NCI-H226 (cell line): ENCODE measurements around the gene RBMS3.

Source experiments
- DNase-seq: peaks from one replicate; pipeline ENCODE4 v3.0.0-alpha.2; 2015

Gene RBMS3

DNA sequence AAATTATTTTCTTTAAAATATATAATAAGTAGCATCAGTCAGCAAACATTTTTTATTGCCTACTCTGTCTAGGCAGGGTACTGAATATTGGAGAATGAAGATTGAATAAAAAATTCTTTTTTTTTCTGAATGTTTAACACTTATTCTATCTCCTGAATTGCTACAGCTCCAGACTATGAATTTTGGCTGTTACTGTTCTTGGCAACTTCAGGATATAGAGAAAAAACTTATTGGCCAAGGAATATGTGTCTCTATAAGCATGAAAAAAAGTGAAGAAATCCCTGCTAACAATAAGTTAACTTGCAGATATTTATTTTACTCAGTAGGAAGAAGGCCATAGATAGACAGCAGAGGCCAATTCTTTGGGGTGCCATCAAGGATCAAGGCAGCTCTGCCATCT is 309.6 kb downstream of the RBMS3 start:
- no peak for DNase-seq

DNA sequence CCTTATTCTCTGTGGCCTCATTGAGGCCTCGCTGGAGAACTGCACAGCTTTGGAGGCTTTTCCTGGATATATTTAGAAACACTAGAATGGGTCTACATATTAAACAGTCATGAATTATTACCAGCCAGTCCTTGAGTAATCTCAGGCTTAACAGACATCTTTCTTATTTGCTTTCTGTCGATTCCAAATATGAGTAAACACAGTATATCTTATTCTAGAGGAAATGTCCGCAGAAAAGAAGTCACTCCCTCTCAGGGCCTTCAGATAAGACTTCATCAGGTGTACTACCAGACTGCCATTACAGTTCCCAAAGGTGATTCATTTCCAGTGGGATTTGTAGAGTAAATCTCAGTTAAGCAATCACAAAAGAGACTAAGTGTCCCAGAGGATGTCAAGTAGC is 310.7 kb downstream of the RBMS3 start:
- no peak for DNase-seq

DNA sequence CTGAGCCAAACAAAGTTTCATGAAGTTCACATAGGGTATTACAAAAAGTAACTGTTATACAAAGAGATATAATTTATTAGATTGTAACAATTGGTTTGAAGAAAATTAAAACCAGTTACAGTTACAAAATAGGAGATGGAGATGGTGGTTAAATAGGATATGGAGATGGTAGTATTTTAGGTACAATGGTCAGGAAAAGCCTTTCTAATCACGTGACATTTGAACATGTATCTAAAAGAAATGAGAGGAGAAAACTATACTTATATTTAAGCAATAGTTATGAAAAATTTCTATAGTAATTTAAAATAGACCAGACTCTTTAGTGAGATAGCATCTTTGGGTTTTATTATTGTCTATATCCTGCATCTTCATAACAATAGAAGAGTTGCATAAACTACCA is 312.9 kb downstream of the RBMS3 start:
- DNase-seq, result no peak

DNA sequence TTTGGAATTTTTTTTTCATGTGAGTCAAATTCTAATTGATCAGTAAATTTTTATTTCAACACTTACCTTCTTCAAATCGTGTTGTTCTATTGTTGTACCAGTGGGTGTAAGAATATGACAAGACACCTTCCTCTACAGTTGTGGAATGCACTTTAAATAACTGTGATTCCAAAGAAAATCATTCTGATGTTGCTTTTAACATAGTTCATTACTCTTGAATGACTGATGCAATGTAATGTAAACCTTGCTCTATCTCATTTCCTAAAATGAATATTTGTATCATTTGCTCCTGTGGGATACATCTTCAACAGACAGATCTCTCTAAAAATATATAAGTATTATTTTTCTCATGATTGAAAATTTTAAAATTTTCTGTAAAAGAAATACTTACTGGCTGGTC is 313.4 kb downstream of the RBMS3 start:
- DNase-seq, result no peak

DNA sequence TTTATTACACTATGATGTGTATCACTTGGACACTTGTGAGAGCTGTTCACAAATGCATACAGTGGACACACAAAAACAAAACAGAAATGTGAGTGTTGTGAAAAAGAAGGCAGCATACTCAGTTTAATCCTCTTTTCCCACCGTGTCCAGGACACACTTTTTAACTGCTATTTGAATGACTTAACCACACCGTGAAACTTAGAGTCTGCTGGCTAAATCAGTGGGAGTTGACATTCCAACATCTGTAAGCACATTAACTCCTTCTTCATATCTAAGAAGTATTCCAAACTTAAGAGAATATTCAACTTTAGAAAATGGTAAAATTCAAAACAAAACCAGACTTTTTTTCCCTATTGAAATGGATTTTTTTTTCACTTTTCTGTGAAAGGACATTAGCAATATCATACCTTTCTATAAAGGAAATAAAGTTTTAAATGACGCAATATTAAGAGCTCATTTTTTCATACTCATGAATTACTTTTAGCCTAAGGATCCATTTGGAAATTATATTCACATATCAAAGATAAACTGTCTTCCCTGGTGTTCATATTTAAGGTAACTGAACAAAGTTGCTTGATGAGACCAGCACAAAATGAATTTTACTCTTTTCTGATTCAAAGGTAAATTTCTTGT is 316.6 kb downstream of the RBMS3 start:
- DNase-seq, result peak; percentile 30

DNA sequence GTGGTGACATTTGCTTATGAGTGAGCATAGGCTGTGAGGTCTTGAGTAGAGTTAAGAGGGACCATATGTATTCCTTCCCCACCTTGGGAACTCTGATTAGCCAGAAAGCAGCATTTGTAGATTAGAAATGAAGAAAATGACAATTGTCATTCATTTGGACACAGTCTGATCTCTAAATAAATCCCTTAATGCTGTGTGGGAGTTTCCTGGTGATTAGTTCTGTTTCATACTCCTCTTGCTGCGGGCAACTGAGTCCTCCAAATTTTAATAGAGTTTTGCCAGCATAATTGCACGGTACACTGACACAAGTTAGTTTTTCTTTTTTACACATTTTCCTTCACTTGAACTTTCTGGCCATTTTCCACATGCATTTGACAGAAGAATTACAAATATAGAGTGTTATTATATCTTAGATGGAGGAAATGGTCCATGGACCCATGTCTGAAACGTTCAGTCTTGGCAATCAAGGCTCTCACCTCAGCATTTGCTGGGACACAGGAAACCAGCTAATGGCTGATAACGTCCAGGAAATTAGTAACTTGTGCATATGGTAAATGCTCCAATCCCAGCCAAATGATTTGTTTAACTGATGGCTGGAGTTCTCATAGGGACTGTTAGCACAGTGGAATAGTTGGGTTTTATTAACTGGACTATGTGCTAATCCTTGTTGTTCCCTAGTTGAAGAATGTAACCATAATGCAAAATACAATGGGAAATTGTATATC is 321.2 kb downstream of the RBMS3 start:
- DNase-seq, result no peak

DNA sequence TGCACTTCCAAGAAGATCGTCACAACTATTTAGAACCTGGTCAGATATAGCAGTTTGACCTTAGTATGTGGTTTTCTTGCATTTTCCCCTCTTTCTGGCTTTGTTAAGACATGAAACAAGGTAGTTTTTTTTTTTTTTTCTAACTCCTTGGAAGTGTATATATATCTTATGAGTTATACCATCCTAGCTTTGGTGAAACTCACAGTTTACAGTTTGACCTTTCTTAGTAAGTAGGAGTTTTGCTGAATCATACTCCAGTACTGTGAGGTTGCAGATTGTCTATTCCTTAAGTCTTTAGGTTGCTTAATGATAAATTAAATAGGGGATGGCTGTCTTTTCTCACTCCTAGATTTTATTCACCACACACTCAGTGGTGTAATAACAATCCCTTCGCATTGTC is 325.0 kb downstream of the RBMS3 start:
- peak; percentile 10 for DNase-seq

DNA sequence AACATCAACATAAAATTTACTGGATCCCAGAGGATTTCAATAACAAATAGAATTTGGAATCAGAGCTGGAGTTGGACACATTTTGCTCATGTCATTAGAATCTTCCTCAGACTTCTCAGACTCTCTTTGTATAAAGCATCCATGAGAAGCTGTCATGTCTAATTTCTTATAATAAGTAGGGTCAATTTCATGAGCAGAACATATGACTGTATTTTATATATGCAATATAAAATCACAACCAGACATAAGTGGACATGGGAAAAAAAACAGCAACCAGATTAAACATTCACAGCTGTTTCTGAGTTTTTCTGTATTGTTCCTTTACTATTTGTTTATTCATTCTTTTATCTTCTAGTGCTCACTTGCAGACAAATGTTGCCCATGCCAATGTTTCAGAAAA is 325.5 kb downstream of the RBMS3 start:
- DNase-seq, result no peak

DNA sequence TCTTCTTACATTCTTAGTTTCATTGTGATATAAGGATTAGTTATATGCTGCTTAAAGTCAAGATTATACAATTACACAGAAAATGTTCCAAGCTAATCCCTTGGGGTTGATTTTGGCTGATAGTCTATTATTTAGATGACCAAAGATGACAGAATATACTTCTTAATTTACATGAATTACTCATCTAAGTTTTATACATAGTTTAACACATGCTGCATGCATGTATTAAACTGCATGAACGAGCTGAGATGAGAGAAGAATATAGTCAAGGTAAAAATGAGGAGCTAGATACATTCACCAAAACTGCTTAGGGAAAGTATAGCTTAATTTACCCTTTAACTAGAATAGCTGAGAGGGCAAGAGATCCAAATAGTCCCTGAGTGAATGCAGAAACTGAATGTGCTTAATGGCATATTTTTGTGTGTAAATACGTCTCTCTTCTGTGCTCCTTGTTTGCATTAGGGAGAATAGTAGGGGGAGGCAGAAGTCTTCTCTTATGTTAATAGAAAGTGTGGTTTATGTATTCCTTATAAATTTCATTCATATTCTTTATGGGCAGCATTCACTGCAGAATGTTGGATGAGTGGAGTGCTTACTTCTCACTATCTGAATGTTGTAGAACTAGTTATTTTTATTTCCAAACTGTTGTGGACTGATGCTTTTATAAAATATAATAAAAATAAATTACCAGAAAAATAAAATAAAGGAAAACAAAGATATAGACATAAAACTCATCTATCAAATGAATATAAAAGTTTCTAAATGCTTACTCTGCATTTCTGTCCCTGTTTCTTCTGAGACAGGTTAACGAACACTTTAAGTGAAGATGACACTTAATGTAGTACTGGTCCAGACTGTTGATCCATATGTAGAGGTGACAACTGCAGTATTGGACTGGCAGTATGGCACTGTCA is 327.8 kb downstream of the RBMS3 start:
- DNase-seq, result no peak

DNA sequence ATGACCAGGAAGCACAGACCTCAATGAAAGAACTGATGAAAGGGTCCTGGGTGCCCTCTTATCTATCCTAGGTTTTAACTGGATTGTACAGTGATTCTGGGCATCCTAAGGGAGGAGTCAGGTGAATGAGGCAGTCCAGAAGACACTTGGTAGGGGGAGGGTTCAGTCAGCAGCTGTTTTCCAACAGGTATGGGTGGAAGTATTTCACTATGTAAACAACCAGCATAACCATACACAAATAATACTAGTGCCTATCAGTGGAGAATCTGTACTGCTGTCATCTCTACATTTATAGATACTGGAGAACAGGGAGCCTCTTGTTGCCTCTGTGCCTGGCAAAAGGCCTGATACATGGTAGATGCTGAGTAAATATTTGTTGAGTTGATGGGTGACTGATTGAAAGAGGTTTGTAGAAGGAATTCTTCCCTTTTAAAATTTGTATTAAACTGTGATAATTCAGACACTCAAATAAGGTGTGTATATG is 328.5 kb downstream of the RBMS3 start:
- no peak for DNase-seq

DNA sequence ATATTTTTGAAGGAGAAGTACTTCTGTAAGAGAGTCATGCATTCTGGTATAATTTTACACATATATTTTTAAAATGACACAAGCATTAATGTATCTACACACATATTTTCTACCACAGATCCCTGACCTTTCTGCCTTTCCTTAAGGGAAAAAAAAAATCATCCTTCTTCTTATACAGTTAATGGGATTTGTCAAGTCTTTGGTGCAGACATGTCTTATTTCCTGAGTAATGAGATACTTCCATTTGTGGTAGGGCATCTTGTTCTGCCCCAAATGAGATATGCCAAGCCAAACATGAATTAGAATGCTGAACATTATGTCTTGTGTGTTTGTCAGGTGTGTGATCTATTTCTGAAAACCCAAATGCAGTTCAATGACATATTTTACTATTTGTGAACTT is 329.9 kb downstream of the RBMS3 start:
- no peak for DNase-seq

DNA sequence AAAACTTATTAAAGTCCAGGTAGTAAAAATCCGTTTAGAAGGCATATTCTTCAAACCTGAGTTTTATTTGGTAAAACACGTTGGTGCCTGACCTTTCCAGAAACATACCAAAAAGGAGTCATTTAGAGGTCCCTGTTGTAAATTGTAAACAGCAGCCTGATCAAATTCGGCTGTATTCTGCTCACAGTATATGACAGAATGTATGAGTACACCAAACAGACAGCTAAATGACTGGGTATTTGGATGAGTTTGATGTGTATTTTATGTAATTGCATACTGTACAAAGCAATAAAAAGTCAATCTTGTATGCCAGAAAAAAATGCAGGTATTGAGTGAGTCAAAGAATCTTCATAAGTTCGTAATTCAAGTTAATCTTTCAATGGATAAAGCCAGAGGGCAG is 330.4 kb downstream of the RBMS3 start:
- no peak for DNase-seq

DNA sequence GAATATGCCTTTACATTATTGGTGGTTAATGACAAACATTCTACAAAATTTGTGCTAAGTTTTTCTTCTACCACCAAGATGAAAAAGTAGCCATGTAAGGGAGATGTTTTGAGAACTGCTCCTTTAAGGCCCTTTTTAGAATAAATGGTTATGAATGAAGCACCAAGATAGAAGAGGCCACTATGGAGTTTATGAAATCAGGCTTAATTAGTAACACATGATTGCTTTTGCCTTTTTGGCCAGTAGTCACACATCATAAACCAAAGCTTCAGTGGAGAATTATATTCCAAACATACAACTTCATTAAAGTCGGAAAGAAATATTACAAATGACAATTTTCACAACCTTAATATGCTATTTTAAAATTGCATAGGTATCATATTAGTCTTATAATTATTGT is 331.7 kb downstream of the RBMS3 start:
- no peak for DNase-seq

DNA sequence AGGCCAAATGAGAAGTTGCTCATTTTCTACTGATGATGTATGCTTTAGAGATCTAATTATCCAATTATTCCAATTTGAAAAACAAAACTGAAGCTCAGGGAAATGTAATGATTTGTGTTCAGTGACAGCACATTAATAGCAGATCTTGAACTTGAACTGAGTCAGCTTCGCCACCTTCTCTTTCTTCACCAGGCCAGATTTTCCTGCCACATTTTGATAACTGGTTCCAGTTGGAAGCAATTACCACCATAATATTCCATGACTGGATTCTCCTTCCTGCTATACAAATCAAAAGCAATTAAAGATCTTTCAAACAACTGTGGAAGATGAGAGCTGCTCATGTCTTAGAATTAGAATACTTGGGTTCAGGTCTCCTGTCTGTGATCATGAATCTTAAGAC is 334.1 kb downstream of the RBMS3 start:
- DNase-seq, result no peak

DNA sequence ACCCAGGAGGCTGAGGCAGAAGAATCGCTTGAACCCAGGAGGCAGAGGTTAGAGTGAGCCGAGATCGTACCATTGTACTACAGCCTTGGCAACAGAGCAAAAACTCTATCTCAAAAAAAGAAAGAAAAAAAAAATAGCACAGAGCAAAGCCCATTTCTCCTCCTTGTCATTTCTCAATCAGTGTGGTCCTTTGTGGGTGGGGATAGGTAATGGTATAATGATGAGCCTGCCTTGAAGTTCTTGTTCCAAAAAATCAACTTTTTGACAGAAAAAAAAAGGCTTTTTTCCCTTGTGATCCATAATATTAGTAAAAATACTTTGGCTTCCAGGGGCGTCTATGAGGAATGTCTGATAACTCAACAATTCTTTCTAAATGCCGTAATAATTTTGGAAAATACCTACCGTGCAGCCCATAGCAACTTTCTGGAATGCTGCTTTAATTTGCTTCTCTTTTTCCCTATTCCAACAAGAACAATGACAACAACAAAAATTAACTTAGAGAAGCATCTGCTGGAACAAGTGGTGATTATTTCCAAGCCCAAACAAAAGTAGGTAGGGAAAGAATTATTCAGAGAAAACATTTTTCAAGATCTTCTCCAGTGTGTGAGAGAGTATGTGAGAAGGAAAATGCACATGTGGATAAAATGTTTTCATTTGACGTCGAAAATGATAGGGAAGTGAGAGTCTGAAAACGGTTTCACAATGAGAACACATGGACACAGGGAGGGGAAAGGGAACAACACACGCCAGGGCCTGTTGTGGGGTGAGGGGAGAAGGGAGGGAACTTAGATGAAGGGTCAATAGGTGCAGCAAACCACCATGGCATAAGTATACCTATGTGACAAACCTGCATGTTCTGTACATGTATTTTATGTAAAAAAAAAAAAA is 337.8 kb downstream of the RBMS3 start:
- no peak for DNase-seq

DNA sequence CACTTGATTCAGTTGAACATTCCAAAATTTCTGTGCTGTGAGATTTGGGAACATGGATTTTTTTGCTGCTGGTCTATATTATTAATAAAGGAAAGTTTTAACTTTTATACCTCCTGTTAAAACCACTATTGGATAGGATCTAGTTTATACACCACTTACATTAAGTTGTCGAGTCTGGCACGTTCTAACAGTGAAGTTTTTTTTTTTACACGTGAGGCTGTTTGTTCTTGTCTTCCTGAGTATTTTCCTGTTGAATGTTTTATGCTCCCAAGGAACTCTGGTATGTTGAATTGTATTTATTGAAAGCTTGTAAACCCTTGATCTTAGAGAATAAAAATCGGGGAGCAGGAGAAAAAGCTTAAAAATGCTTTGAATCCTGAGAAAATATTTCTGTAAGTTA is 338.8 kb downstream of the RBMS3 start:
- DNase-seq, result no peak

DNA sequence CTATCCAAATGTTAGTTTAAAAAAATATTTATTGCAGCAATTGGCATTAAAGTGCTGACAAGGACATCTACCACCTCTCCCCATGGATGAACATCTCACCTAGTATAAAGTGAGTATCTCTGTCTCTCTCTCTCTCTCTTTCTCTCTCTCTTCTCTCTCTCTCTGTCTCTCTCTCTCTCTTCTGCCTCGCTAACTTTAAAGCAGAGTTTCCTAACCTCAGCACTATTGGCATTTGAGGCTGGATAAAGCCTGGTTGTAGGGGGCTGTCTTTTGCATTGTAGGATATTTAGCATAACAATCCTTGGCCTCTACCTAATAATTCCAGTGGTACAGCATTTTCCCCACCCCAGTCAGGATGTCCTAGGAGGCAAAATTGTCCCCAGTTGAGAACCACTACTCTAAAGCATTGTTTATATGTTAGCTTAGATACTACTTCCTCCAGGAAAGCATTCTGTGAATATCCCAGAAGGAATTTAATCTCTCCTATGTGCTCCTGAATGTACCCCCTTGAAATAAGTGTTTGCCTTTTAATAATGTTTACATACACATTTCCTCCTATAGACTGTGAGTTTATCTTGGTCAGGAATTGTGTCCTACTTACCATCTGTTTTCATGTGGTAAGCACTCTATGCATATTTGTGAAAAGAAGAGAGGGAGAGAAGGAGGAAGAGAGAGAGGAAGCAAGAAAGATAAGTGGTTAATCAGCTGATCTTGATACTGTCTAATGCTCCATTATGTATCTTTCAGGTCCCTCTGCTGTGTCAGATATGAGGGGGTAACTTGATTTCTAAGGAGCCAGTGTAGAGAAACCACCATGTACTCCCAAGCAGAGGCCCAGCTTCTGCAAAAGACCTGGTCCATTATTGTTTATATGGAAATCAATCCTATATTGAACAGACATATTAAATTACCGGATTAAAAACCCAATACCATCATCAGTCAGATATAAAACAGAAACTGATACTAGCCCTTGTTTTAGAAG is 346.6 kb downstream of the RBMS3 start:
- no peak for DNase-seq

DNA sequence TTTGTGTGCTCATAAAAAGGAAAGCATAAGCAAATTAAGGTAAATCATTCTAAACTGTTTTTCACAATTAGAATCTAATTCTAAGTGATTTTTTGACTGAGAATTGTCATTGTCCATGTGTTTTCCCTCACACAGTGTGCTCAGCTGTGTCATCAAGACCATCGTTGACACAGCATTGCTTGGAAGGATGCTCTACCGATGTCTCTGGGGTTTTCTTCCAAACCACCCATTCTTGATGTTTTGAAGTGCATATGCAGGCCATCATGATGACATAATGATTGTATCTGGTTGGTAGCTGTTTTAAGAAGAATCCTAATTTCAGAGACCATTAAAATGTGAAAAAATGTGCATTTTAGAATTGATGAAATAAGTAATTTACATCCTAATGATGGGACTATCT is 347.9 kb downstream of the RBMS3 start:
- DNase-seq, result no peak

DNA sequence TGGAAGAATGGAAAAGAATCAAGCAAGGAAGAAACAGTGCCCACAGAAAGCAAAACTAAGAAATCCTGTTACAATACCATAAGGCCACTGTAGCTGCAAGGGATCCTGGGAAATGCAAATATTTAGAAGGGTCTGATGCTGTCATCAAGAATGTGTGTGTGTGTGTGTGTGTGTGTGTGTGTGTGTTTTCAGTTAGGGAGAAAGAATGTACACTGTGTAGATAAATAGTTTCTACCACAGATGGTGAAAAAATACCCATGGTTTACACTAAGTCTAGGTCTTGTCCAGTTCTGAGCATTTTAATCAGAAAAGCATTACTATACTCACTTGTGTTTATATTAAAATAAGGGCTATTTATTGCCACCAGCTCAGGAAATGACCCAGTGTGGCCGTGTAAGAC is 355.0 kb downstream of the RBMS3 start:
- DNase-seq, result no peak

DNA sequence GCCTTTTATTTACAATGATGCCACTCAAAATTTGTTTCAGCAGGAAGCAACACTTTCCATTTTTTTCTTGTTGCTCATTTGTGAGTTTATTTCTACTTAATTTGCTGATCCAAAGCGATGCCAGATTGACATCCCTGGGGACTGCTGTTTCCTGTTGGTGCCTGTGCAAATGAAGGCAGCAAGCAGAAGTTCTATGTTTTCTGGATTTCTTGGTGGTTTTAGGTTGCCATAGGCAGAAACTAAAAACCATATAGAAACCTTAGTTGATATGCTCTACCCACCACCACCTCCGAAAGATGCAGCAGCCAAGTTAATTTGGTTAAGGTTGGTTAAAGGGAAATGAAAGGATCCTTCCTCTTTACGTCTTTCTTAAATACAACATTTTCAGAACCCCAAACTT is 356.2 kb downstream of the RBMS3 start:
- no peak for DNase-seq

DNA sequence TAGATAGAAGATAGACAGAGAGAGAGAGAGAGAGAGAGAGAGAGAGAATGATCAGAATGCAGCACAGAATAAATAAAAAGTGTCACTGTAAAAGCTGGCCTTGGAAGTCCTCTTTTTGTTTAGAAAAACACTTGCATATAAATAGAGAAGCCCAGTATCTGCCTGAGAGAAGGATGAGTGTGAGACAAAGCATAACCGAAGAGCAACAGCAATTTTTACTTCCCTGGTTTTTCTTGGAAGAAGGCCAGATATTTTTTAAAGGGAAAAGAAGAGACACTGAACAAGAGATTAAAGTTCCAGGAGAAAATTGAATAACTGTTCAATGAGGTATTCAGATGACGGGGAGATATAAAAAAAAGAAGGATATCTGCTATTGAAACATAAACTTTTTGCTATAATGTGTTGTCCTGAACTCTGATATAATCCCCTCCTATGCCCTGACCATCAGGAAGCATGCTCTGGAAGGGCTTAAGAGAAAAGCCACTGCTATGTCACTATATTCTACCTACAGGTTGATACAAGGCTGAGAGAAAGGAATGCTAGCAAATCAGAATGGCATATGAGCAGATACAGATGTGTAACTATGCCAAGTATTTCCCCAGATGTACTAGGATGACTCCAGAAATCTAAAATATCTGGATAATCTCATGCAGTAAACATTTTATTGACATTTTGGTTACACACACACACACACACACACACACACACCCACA is 358.9 kb downstream of the RBMS3 start:
- no peak for DNase-seq
